GM18868 (cell line): ENCODE measurements around the gene RIOK3.
"Not testable (repeated sequence)": the region's sequence is repeated elsewhere in the genome, so short reads cannot be mapped to it uniquely, and the experiment has no call there.

Source experiments
- ATAC-seq: cut with Tn5 transposase; IDR thresholded peaks from one replicate; pipeline ENCODE4 v1.9.1; 2021; ENCODE audit warnings: mild to moderate bottlenecking, moderate library complexity; ENCODE audit not compliant: unreplicated experiment

Gene RIOK3

GRCh38 chr18:23494992-23495391 lies 41.9 kb downstream of the RIOK3 start:
- ATAC-seq = no peak

- ATAC-seq = no peak
Observed at GRCh38 chr18:23495723-23496440, 42.8 kb downstream of the RIOK3 start.

GRCh38 chr18:23498117-23498516 lies 45.0 kb downstream of the RIOK3 start:
- ATAC-seq = no peak

GRCh38 chr18:23498877-23499276 lies 45.8 kb downstream of the RIOK3 start:
- peak; percentile 38 for ATAC-seq

GRCh38 chr18:23499291-23499781 lies 46.2 kb downstream of the RIOK3 start:
- ATAC-seq = no peak

GRCh38 chr18:23501626-23502025 lies 48.5 kb downstream of the RIOK3 start:
- no peak for ATAC-seq

GRCh38 chr18:23502516-23503037 lies 49.5 kb downstream of the RIOK3 start:
- no peak for ATAC-seq

GRCh38 chr18:23503038-23503962 lies 50.2 kb downstream of the RIOK3 start, which contains the start of gene RMC1:
Gene RMC1 (plus strand): TSS chr18:23503511. CDS start chr18:23503619, 108 bp downstream.
- ATAC-seq = peak; percentile 71

- ATAC-seq = no peak
Observed at GRCh38 chr18:23503963-23504344, 50.9 kb downstream of the RIOK3 start.

GRCh38 chr18:23504720-23505119 lies 51.6 kb downstream of the RIOK3 start:
- peak; percentile 49 for ATAC-seq

- ATAC-seq = no peak
Observed at GRCh38 chr18:23506393-23506792, 53.3 kb downstream of the RIOK3 start.

GRCh38 chr18:23510923-23511322 lies 57.8 kb downstream of the RIOK3 start:
- not testable (repeated sequence) for ATAC-seq

- not testable (repeated sequence) for ATAC-seq
Observed at GRCh38 chr18:23512216-23512615, 59.1 kb downstream of the RIOK3 start.

GRCh38 chr18:23512641-23513040 lies 59.6 kb downstream of the RIOK3 start:
- ATAC-seq = no peak

GRCh38 chr18:23515911-23516546 lies 62.9 kb downstream of the RIOK3 start:
- ATAC-seq = peak; percentile 73

- no peak for ATAC-seq
Observed at GRCh38 chr18:23519734-23520133, 66.6 kb downstream of the RIOK3 start.

- no peak for ATAC-seq
Observed at GRCh38 chr18:23521271-23521670, 68.2 kb downstream of the RIOK3 start.

- no peak for ATAC-seq
Observed at GRCh38 chr18:23521907-23522306, 68.8 kb downstream of the RIOK3 start.

GRCh38 chr18:23523429-23524212 lies 70.5 kb downstream of the RIOK3 start:
- no peak for ATAC-seq

- ATAC-seq = no peak
Observed at GRCh38 chr18:23524213-23524707, 71.2 kb downstream of the RIOK3 start.
